GM19395 (cell line): ENCODE measurements around the gene ATG4D.

ENCODE experiments used
- ATAC-seq: cut with Tn5 transposase; IDR thresholded peaks from one replicate; pipeline ENCODE4 v1.9.1; 2021; ENCODE audit warnings: mild to moderate bottlenecking, moderate library complexity; ENCODE audit not compliant: unreplicated experiment

ATG4D gene

DNA sequence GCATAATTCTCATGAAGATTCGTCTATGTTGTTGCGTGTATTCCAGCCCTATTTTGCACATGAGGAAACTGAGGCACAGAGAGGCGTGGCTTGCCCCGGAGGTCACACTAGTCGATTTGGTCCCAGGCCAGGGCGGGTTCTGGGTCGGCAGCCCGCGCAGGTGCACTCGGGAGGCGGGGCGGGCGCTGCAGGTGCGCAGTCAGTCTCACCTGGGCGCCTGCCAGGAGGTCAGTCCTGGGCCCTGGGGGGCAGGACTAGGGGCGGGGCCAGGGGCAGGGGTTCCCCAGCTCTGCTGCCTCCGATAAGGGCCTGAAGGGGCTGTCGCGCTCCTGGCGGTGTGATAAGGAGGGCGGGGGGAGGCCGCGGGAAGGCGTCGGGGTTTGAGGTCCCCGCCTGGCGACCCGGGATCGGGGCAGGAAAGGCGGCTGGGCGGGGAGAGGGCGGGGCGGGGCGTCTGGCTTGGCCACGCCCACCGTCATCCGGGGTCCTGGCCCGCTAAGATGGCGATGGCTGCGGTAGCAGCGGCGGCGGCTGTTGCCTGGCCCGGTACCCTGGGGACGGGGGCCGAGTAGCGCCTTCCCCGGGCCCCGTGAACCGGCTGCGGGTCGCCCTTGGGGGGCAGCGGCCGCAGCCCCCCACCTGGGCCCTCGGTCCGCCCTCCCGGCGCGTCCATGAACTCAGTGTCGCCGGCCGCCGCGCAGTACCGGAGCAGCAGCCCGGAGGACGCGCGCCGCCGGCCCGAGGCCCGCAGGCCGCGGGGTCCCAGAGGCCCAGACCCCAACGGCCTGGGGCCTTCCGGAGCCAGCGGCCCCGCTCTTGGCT is at the start of gene ATG4D:
Gene ATG4D, plus strand, starts transcription at position 485 of the 822 bp plus-strand sequence. Its CDS starts 187 bp downstream, at position 672.
- ATAC-seq: peak; percentile 62

DNA sequence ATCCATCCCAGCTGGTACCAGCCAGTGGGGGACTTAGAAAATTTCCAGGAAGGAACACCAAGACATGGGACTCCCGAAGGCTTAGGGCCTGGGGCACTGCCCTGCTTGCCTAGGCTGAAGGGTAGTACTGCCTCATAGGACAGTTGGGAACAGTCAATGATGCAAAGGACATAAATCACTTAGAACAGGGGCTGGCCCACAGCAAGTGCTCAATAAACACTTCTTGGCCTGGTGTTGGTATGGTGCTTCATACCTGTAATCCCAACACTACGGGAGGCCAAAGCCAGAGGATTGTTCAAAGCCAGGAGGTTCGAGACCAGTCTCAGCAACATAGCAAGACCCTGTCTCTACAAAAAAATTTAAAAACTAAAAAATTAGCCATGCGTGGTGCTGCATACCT is 46.3 kb upstream of the ATG4D start:
- no peak for ATAC-seq

DNA sequence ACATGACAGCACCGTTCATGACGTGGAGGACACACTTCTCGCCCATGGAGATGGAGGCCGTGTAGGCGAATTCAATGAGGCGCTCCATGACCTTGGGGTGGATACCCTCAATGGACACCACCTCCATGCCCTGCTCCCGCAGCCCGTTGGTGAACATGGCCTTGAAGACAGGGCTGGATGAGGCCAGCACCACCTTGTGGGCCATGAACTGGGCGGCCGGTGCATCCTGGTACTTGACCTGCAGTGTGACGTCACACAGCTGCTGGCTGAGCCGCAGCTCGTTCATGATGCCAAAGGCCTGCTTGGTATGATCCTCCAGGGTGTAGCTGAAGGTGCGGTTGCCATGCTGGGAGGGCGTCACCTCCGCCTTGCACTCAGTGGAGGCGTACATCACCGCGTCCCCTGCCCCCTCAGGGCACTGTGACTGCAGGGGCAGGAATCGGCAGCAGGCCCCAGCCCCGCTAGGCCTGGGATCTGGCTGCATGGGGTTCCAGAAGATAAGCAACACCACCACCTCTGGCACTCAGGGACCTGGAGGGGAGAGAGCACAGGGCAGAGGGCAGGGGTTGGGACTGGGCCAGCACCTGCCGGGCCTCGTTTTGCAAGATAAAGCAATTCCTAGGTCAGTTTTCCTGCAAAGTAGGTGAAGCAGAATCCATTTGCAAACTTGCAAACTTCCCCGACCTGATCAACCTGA is 44.0 kb upstream of the ATG4D start:
- ATAC-seq: no peak

DNA sequence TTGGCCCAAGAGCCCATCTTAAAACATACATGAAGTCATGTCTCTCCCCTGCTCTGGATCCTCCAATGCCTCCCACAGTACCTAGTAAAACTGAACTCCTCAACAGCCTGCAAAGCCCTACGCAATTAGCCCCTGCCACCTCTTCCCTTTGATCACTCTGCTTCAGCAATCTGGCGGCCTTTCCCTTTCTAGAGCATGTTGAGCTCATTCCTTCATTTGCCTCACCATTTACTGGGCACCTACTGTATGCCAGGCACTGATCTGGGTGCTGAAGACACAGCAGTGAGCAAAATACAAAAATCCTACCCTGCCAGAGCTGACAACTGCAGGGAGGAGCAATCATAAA is 43.5 kb upstream of the ATG4D start:
- no peak for ATAC-seq

DNA sequence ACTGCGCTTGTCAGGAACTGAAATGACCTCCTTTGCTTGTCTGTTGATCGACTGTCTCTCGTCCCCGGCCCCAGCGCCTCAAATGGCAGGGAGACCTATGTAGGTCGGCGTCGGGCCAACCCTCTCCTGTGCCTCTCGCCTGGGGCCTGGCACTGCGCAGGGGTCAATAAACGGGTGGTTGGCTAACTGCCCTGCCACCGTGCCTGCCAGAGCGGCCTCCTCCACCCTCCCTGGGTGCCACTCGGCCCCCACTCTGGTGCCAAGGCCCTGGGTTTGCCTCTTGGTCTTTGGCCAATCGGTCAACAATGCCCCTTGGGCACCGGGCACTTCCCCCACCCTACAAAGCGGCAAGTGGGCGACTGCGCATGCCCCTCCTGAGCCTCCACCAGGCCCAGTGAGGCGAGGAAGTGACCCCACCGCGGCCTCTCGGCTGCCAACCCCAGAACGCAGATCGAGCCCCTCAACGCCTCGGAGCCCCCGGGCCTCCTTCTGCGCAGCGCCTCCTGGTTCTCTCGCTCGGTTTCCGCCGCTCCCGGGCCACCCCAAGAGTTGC is 41.7 kb upstream of the ATG4D start:
- peak; percentile 35 for ATAC-seq

DNA sequence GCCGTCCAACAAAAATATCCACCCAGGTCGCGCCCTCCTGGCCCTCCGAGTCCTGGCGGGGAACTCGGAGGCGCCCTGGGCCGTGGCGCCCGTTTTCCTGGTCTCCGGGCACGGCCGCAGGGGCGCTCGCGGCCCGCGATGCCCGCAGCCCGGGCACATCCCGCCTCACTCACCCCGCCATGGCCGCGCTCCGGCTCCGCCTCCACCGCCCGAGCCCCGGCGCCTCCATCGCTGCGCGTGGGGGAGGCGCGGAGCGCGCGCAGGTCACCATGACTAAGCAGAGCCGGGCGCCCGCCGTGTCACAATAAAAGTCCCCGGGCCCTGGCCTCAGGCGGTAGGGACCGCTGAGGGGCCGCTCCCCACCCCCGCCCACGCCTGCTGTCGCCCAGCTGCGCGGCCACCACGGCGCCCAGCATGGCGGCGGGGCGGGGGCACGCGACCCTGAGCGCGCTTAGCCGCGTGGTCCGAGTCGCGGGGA is 41.1 kb upstream of the ATG4D start:
- peak; percentile 74 for ATAC-seq

DNA sequence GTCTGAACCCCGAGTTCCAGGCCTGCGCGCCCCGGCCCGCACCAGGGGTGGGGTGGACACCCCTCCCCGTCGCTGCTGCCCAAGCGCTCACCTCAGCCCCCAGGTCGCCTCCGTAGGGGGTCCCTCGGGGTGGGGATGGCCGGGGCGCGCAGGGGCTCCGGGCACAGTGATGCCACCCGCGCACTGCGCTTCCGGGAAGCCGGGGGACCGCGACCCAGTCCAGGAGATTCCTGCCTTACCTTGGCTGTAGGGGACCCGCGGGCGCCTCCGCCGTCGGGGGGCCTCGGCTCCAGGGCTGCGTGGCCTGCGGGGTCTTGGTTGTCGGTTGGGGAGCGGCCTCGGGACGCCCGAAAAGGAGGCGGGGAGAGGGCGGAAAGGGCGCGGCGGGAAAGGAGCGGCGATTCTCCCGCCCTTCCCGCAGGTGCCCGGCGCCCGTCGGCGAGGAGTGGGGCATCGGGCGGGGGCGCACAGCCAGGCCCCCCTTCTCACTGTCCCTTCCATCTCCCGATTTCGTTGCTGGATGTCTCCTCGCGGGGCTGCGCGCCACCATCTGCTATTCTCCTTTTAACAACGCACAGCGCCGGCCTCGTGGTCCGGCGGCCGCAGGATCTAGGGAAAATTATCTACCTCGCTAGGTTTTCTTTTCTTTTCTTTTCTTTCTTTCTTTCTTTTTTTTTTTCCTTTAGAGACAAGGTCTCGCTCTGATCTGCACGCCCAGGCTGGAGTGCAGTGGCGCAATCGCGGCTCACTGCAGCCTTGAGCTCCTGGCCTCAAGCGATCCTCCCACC is 40.5 kb upstream of the ATG4D start, which contains the start of gene KEAP1:
Gene KEAP1, minus strand, starts transcription at position 355 of the 788 bp plus-strand sequence. CDS start 3,323 bp downstream, outside the sequence.
- peak; percentile 34 for ATAC-seq

DNA sequence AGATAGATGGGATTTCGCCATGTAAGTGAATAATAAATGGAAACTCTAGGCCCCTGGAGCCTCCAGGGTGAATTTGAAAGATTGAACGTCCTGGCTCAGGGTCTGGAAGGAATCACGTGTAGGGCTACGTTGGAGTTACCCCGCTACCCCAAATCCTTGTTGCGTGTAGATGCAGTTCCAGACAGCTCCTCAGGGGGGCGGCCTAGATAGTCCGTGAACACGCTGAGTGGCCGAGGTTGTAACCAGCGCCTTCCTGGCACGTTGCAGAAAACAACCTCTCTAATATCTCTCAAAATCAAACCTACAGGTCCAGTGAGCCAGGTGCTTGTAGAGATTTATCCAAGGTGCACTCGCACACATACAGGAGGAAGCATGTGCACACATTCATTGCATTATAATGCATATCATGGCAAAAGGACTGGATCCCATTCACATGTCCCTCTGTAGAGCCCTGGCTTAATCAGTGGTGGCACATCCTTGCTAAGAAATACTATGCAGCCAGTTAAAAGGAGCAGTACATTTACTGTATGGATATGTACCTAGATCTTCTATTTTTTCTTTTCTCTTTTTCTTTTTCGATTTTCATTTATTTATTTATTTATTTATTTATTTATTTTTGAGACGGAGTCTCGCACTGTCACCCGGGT is 38.0 kb upstream of the ATG4D start:
- no peak for ATAC-seq

DNA sequence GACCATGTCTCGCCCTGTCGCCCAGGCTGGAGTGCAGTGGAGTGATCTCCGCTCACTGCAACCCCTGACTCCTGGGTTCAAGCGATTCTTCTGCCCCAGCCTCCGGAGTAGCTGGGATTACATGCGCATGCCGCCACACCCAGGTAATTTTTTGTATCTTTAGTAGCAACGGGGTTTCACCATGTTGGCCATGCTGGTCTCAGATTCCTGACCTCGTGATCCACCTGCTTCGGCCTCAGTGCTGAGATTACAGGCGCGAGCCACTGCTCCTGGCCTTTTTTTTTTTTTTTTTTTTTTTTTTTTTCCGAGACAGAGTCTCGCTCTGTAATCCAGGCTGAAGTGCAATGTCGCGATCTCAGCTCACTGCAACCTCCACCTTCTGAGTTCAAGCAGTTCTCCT is 35.7 kb upstream of the ATG4D start:
- ATAC-seq: no peak

DNA sequence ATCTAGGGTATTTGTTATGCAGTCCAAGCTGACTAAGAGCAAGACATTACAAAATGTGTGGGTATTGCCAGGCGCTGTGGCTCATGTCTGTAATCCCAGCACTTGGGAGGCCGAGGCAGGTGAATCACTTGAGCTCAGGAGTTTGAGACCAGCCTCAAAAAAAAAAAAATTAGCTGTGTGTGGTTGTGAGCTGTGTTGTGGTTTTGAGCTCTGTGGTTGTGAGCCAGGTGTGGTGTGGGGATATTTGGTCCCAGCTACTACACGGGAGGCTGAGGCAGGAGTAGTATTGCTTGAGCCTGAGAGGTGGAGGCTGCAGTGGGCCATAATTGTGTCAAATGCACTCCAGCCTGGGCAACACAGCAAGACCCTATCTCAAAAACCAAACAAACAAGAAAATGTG is 35.0 kb upstream of the ATG4D start:
- no peak for ATAC-seq

DNA sequence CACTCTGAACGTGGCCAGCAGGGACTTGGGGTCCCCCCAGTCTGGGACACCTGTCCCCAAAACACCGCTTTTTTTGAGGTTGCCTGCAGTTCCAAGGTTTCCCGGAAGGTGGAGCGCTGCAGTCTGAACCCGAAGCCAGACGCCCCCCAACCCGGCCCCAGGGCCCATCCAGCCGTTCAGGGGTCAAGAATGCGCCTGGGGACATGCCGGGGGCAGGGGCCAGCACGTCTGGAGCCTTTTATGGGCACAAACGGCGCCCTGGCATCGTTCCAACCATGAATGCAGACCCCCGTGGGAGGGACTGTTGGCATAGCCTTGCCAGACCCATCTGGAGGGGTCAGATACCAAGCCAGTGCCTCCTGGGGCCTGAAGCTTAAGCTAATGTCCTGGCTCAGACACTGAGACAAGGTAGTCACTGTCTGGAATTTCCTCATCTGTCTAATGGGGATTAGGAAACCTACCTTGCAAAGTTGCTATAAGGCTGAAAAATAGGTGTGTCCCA is 33.4 kb upstream of the ATG4D start:
- no peak for ATAC-seq

DNA sequence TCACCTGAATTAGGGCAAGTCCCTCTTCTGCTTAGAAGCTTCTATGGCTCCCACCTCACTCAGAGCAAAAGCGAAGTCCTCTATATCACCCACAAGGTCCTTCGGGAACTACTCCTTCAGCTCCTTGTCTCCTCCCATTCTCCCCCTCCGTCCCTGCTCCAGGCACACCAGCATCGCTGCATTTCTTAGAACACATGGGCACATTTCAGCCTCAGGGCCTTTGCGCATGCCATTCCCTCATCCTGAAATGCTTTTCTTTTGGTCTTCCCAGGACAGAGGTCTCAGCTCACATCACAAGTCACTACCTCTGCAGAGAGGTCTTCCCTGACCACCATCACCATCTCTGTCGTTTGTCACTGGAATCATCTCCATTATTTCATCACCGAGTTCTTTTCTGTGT is 30.5 kb upstream of the ATG4D start:
- no peak for ATAC-seq

DNA sequence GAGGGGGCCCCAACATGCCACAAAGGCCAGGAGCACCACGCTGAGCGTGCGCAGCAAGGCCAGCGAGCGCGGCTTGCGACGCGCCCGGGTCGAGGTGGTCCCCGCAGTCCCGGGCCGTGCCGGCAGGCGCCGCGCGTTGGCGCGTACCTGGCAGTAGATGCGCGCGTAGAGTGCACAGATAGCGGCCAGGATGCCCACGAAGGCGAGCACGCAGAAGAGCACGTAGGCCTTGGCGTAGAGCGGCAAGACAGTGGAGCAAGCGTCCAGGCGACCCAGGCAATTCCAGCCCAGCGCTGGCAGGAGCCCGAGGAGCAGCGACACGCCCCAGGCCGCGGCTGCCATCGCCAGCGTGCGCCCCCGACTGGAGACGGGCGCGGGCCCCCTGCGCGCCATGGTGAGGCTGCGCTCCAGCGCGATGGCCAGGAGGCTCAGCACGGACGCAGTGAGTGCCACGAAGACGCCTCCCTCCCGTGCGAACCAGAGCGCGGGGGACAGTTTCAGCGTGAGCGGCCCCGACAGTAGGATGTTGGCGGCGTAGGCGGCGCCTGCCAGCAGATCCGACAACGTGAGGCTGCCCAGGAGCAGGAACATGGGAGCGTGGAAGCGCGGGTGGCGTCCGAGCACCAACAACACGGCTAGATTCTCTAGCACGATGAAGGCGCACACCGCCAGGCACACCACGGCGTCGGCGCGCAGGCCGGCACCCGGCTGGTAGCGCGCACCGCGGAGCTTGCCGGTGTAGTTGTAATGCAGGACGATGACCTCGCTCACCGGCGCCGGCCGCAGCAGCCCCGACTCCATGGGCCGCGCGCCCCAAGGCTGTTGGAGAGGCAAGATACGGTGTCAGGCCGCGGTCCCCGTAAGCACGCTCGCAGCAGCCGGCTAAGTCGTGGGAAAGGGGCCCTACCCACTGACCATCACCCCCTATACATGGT is 29.2 kb upstream of the ATG4D start:
- no peak for ATAC-seq

DNA sequence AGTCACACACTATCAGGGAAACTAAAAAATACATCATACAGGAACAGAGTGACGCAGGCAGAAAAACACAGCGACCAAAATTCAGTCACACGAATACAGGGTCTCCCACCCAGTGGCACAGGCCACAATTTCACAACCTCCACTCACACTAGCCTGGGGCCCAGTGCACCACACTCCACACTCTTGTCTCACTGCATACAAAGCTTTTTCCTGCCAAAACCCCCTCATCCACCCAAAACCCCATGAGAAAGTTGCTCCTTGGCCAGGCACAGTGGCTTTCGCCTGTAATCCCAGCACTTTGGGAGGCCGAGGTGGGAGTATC is 27.7 kb upstream of the ATG4D start:
- ATAC-seq: no peak

DNA sequence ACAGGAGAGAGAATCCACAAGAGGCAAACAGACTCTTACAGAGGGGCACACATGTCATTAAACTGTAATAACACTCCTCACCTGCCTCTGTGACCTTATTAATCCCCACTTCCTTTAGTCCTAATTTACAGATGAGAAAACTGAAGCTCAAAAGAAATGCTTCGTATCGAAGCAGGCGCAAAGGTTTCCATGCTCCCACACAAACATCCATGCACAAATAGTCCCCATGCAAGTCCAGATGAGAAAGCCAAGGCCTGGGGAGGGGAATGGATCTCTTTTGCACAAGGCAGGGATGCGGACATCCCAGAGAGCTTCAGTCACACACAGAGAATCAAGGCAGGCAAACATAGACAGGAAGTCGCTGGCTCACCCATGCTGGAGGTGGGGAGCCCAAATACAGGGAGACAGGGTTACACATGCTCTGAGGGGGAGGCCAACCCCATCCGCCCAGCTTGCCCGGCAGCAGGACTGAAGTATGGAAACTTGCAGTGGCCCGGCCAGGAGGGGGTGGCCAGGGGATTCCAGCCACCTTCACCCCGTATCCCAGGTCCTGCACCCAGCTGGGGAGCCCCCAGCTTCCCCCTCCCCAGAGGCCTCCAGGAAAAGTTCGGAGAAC is 26.9 kb upstream of the ATG4D start:
- ATAC-seq: no peak

DNA sequence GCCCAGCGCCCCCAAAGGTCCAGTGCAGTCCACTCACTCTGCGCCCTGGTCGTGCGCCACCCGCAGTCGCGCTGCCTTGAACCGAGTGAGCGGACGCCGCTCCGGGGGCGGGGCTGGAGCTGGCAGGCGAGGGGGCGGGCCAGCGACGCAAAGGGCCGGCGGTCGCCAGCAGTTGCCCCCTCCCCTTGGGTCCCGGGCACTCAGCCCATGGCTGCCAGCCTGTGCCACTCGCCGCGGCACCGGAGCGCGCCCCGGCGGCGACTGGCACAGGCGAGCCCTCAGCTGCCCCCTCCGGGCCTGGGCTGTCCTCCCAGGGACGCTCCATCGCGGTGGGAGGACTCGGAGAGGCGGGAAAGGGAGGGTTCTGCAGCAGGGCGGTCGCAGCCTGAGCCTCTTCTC is 26.3 kb upstream of the ATG4D start, which contains the start of gene S1PR5:
Gene S1PR5, minus strand, starts transcription at position 87 of the 399 bp plus-strand sequence. CDS start 2,436 bp downstream, outside the sequence.
- no peak for ATAC-seq

DNA sequence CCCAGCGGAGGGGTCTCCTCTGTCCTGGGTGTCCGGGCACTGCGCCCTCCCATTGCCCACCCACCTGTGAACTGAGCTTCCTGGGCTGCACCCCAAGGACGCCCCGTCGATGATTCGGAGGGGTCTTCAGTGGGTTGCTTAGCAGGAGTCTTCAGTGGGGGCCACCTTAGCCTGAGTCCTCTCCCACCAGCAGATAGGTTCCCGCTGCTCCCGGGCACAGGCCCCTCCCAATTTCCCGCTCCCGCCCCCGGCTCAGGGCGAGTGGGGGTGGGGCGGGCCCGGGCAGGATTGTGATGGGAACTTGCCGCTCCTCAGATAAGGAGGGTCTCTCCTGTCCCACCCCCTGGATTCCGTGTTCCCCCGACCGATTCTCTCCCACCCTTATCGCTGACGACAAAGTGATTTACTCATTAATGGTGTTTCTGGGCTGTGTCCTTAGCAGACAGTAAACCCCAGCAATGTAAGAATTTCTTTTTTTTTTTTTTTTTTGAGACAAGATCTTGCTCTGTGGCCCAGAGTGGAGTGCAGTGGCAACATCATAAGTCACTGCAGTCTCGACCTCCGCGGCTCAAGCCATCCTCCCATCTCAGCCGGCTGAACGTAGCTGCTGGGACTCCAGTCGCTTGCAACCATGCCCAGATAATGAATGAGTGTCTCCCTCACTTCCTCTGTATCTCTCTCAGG is 25.8 kb upstream of the ATG4D start:
- no peak for ATAC-seq
